HG02870 (cell line): ENCODE measurements around the gene ADAMTS2.

Source experiments
- ATAC-seq: cut with Tn5 transposase; IDR thresholded peaks from one replicate; pipeline ENCODE4 v1.9.1; 2021; ENCODE audit warnings: mild to moderate bottlenecking, moderate library complexity; ENCODE audit not compliant: unreplicated experiment

ADAMTS2 gene

DNA sequence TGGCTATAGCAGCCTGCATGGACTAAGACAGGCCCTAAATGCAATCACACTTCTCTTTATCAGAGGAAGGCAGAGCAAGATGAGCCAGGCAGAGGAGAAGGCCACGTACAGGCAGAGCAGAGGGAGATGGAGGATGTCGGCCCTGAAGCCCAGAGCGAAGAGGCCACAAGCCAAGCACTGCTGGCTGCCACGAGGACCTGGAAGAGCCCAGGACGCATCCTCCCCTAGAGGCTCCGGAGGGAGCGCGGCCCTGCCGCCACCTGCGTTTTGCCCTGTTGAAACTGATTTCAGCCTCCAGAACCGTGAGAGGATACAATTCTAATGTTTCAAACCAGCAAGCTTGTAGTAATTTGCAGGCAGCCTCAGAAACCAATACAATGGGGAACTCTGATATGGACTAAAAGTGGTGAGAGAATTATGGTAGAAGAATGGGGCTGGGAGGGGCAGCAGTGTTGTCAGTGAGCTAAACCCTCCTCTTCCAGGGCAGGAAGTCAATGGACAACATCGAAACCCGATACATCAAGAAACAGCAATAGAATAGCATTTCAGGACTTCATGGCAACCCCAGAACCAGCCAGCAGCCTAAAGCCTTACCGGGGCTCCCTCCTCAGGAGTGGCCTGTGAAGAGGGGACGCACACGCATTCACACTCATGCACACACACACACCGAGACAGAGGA is 32.6 kb downstream of the ADAMTS2 start:
- ATAC-seq, result no peak

DNA sequence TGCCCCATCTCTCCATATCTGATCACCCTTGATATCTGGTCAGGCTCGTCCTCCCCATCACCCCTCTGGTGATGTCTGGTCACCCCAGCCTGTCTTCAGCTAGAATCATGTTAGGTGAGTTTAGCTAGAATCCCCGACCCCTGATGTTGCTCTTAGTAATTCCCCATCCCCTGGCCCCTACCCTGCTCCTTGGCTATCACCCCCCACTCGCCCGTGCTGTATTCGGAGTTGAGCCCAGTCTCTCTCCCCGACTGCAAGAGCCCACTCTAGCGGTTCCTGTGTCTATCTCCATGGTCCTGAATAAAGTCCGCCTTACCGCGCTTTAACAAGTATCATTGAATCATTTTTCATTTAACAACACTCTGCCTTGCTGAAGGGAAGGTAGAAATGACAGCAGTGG is 33.7 kb downstream of the ADAMTS2 start:
- ATAC-seq, result no peak

GRCh38 chr5:179311091-179311470 is 34.2 kb downstream of the ADAMTS2 start:
- ATAC-seq, result no peak

DNA sequence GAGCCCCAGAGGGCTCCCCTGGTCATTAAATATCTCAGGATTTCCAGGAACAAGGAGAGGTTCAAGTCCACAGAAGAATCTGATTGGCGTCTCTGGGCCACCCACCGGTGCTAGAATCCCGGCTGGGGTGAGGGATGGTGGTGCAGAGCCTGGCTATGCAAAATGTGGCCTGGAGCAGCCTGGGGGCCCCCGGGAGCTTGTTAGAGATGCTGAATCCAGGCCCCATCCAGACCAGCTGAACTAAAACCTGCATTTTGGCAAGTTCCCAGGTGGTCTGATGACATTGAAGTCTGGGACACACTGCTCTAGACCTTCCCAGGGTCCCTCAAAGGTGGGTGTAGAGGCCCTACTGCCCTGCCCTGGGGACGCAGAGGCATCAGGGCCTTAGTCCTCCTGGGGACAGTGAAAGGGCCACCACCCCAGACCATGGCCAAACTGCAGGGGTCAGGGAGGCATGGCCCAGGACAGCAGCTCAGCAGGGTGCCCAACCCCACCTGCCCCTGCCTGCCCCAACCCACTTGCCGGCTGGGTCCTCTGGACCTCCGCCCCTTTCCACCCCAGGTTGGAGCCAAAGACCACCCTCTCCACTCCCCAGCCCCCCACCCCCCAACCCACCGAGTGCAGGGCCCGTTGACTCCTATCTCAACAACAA is 34.7 kb downstream of the ADAMTS2 start:
- ATAC-seq, result no peak

DNA sequence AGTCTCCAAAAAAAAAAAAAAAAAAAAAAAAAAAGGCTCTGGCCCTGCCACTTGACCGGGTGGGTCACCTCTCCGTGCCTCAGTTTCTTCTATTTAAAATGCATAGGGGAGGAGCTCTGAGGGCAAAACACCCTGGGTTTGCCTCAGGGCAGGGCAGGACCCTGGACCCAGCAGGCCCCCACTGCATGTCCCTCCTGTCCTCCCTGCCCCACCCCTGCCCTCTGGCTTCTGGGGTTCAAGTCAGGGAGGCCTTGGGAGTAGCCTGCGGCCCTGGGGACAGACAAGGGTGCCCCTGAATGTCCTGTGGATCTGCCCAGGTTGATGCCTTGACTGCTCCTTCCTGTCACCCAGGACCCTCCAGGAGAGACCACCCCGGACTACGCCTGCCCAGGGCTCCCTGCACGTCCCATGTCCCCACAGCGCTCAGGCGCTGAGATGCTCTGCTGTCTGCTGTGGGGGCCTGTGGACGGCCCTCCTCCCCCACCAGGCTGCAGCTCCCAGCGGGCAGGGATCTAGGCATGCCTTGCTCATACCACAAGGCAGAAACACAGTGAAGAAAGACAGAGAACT is 35.4 kb downstream of the ADAMTS2 start:
- no peak for ATAC-seq

- ATAC-seq, result no peak
Measured at GRCh38 chr5:179309383-179309670, 35.9 kb downstream of the ADAMTS2 start.

GRCh38 chr5:179308563-179309382 is 36.5 kb downstream of the ADAMTS2 start:
- no peak for ATAC-seq

GRCh38 chr5:179307931-179308471 is 37.3 kb downstream of the ADAMTS2 start:
- ATAC-seq, result no peak

GRCh38 chr5:179307013-179307800 is 38.1 kb downstream of the ADAMTS2 start:
- ATAC-seq, result no peak

GRCh38 chr5:179306191-179307012 is 38.9 kb downstream of the ADAMTS2 start:
- ATAC-seq, result no peak

DNA sequence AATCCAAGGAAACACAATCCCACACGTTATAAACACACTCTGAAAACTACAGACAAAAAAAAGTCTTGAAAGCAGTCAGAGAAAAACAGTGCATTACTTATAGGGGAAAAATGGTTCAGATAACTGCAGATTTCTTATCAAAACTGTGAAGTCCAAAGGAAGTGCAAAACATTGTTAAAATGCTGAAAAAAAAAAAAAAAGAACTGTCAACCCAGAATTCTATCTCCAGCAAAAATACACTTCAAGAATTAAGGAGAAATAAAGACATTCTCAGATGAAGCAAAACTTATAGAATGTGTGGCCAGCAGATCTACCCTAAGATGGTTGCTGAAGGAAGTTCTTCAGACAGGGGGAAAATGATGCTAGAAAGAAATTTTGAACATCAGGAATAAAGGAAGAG is 40.4 kb downstream of the ADAMTS2 start:
- ATAC-seq, result no peak

DNA sequence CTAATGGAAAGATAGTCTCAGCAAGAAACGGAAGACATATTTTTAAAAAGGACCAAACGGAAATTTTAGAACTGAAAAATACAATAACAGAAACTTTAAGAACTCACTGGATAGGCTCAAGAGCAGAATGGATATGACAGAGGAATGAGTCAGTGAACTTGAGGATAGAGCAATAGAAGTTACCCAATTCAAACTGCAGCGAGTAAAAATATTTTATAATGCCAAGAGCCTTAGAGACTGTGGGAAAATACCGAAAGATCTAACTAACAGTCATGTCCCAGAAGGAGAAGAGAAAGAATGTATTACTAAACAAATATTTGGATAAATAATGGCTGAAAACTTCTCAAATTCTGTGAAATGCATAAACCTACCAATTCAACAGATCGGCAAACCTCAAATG is 40.8 kb downstream of the ADAMTS2 start:
- no peak for ATAC-seq

GRCh38 chr5:179303451-179304200 is 41.6 kb downstream of the ADAMTS2 start:
- ATAC-seq, result no peak

- ATAC-seq, result no peak
Measured at GRCh38 chr5:179302499-179303185, 42.6 kb downstream of the ADAMTS2 start.

GRCh38 chr5:179301796-179302195 is 43.5 kb downstream of the ADAMTS2 start:
- ATAC-seq, result no peak

DNA sequence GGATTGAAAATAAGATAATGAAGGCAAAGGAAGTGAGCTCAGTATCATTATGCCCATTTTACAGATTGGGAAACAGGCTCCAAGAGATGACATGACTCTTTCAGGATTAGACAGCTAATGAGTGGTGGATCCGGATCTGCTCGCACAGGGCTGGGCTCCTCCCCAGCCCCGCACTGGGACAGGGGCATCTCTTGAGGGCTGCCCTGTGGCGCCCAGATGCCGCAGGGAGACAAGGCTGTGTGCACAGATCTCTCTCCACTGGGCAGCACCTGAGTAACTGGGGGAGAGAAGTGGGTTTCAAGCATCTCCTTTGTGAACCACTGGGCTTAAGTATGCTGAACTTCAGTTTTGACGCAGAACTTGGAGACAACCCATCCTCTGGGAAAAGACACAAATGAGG is 43.9 kb downstream of the ADAMTS2 start:
- ATAC-seq, result no peak

- ATAC-seq, result no peak
Measured at GRCh38 chr5:179300581-179301180, 44.6 kb downstream of the ADAMTS2 start.
